ENCODE measurements around the gene NTNG1.
A peak's percentile ranks its signal among the peaks of the same experiment; 100 is the strongest.
"Not testable (repeated sequence)": the region's sequence is repeated elsewhere in the genome, so short reads cannot be mapped to it uniquely, and the experiment has no call there.

NTNG1 gene

GRCh38 chr1:107140703-107141490 is at the start of gene NTNG1:
Gene NTNG1 (plus strand): TSS chr1:107141039.
- no peak for DNase-seq (ENCODE audit: low read depth in 2 of 2)

GRCh38 chr1:107091418-107091817 is 49.4 kb upstream of the NTNG1 start:
- no peak for DNase-seq (ENCODE audit: low read depth in 2 of 2)

- not testable (repeated sequence) for DNase-seq (ENCODE audit: low read depth in 2 of 2)
These were observed 47.4 kb upstream of the NTNG1 start for GRCh38 chr1:107093395-107093794.

- DNase-seq (ENCODE audit: low read depth in 2 of 2): no peak
These were observed 45.2 kb upstream of the NTNG1 start for GRCh38 chr1:107095647-107096046.

- DNase-seq (ENCODE audit: low read depth in 2 of 2): no peak
These were observed 44.1 kb upstream of the NTNG1 start for GRCh38 chr1:107096690-107097089.

GRCh38 chr1:107098961-107099360 is 41.9 kb upstream of the NTNG1 start:
- DNase-seq (ENCODE audit: low read depth in 2 of 2): no peak

GRCh38 chr1:107100331-107100984 is 40.4 kb upstream of the NTNG1 start:
- no peak for DNase-seq (ENCODE audit: low read depth in 2 of 2)

- no peak for DNase-seq (ENCODE audit: low read depth in 2 of 2)
These were observed 34.9 kb upstream of the NTNG1 start for GRCh38 chr1:107105914-107106313.

- DNase-seq (ENCODE audit: low read depth in 2 of 2): no peak
These were observed 30.5 kb upstream of the NTNG1 start for GRCh38 chr1:107110326-107110725.

GRCh38 chr1:107116306-107116790 is 24.5 kb upstream of the NTNG1 start:
- DNase-seq (ENCODE audit: low read depth in 2 of 2): no peak

GRCh38 chr1:107122225-107122624 is 18.6 kb upstream of the NTNG1 start:
- no peak for DNase-seq (ENCODE audit: low read depth in 2 of 2)

- DNase-seq (ENCODE audit: low read depth in 2 of 2): no peak
These were observed 17.1 kb upstream of the NTNG1 start for GRCh38 chr1:107123741-107124140.

GRCh38 chr1:107124694-107125093 is 16.1 kb upstream of the NTNG1 start:
- no peak for DNase-seq (ENCODE audit: low read depth in 2 of 2)

- DNase-seq (ENCODE audit: low read depth in 2 of 2): no peak
These were observed 8.6 kb upstream of the NTNG1 start for GRCh38 chr1:107132195-107132594.

- no peak for DNase-seq (ENCODE audit: low read depth in 2 of 2)
These were observed 8.1 kb upstream of the NTNG1 start for GRCh38 chr1:107132780-107133179.

- peak in 1 of 2 experiments; percentile 4 for DNase-seq (ENCODE audit: low read depth in 2 of 2)
These were observed 5.4 kb upstream of the NTNG1 start for GRCh38 chr1:107135463-107135862.

- DNase-seq (ENCODE audit: low read depth in 2 of 2): no peak
These were observed 2.7 kb upstream of the NTNG1 start for GRCh38 chr1:107138166-107138565.

- DNase-seq (ENCODE audit: low read depth in 2 of 2): no peak
These were observed 1.9 kb upstream of the NTNG1 start for GRCh38 chr1:107138767-107139445.

- peak in 1 of 2 experiments; percentile 0 for DNase-seq (ENCODE audit: low read depth in 2 of 2)
These were observed 771 bp upstream of the NTNG1 start for GRCh38 chr1:107139833-107140702.

GRCh38 chr1:107141491-107142126 is 770 bp downstream of the NTNG1 start:
- DNase-seq (ENCODE audit: low read depth in 2 of 2): peak in 1 of 2 experiments; percentile 4

GRCh38 chr1:107142140-107142542 is 1.3 kb downstream of the NTNG1 start:
- no peak for DNase-seq (ENCODE audit: low read depth in 2 of 2)

Measured in stimulated activated CD4-positive, alpha-beta T cell treated with anti-CD3 and anti-CD28 coated beads, Interleukin-12 subunit alpha, Interleukin-12 subunit beta, amount 100 ng/mL, for 24 hours (primary cell).